HEK293T (cell line): ENCODE results near the gene SEMA6B.

Experiments
- ARNT ChIP-seq: fragments of 450-650 bp; IDR thresholded peaks from 2 replicates; pipeline ENCODE4 v1.6.1; 2017; ENCODE audit warnings: mild to moderate bottlenecking
- CTBP1 ChIP-seq: fragments of 450-650 bp; IDR thresholded peaks from 2 replicates; pipeline ENCODE4 v1.6.1; 2016; ENCODE audit warnings: borderline replicate concordance
- ELF4 ChIP-seq: fragments of 450-650 bp; IDR thresholded peaks from 2 replicates; pipeline ENCODE4 v1.6.1; 2017; ENCODE audit warnings: antibody characterized with exemption
- FOXA1 ChIP-seq: fragments of 450-650 bp; IDR thresholded peaks from 2 replicates; pipeline ENCODE4 v1.6.1; 2016; ENCODE audit warnings: mild to moderate bottlenecking
- FOXK2 ChIP-seq: fragments of 450-650 bp; IDR thresholded peaks from 2 replicates; pipeline ENCODE4 v1.6.1; 2016; ENCODE audit warnings: mild to moderate bottlenecking
- L3MBTL2 ChIP-seq: fragments of 450-650 bp; conservative IDR thresholded peaks from 2 replicates; pipeline ENCODE4 v1.6.1; 2016; ENCODE audit warnings: mild to moderate bottlenecking
- NFRKB ChIP-seq: fragments of 450-650 bp; IDR thresholded peaks from 2 replicates; pipeline ENCODE4 v1.6.1; 2016; ENCODE audit warnings: mild to moderate bottlenecking, moderate library complexity
- SP1 ChIP-seq: fragments of 450-650 bp; IDR thresholded peaks from 2 replicates; pipeline ENCODE4 v1.6.1; 2017
- ZNF384 ChIP-seq: fragments of 450-650 bp; IDR thresholded peaks from 2 replicates; pipeline ENCODE4 v1.6.1; 2016
- TF ChIP-seq, protein P1 (sequence below): fragments of 450-650 bp; IDR thresholded peaks from 2 replicates; pipeline ENCODE4 v1.6.1; 2016

DNA sequence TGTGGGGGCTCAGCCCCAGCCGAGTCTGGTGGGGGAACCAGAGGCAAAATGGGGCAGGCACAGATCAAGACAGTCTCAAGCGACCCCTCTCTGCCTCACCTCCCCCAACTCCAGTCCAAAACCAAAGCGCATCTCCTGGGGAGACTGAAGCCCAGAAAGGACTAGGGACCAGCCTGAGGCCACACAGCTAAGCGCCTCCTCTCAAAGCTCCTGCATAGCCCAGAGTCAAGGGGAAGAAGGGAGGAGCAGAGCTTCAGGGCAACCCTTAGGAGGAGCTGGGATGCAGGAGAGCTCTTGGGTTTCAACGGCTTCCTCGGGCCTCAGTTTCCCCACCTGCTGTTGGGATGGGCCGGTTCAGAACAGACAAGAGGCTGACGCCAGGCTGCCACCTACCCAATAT, 19.9 kb upstream of the SEMA6B start:
- no peak for TF ChIP-seq SP1
- TF ChIP-seq ZNF384: no peak
- no peak for TF ChIP-seq L3MBTL2
- TF ChIP-seq, protein P1, sequence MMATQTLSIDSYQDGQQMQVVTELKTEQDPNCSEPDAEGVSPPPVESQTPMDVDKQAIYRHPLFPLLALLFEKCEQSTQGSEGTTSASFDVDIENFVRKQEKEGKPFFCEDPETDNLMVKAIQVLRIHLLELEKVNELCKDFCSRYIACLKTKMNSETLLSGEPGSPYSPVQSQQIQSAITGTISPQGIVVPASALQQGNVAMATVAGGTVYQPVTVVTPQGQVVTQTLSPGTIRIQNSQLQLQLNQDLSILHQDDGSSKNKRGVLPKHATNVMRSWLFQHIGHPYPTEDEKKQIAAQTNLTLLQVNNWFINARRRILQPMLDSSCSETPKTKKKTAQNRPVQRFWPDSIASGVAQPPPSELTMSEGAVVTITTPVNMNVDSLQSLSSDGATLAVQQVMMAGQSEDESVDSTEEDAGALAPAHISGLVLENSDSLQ: no peak
- no peak for TF ChIP-seq CTBP1
- no peak for TF ChIP-seq FOXK2
- no peak for TF ChIP-seq FOXA1
- no peak for TF ChIP-seq NFRKB
- TF ChIP-seq ARNT: no peak
- TF ChIP-seq ELF4: no peak
